WERI-Rb-1 (cell line): Measurements from ENCODE around the gene FEM1B.

Experiments used
- DNase-seq: peaks from one replicate; pipeline ENCODE4 v3.0.0-alpha.2; 2020
- H3K27ac ChIP-seq: fragments of 250-450 bp; sonication (Bioruptor Pico); 2 replicates; pipeline ENCODE4 v1.5.1; 2020; ENCODE audit warnings: mild to moderate bottlenecking, moderate library complexity
- H3K27me3 ChIP-seq: fragments of 250-450 bp; sonication (Bioruptor Pico); 2 replicates; pipeline ENCODE4 v1.5.1; 2021; ENCODE audit warnings: mild to moderate bottlenecking, low read depth, moderate library complexity; ENCODE audit not compliant: insufficient read depth, severe bottlenecking
- H3K36me3 ChIP-seq: fragments of 250-450 bp; sonication (Bioruptor Pico); 2 replicates; pipeline ENCODE4 v1.5.1; 2020; ENCODE audit warnings: mild to moderate bottlenecking, moderate library complexity
- H3K4me3 ChIP-seq: 2 replicates; pipeline ENCODE4 v1.5.1; 2011; ENCODE audit warnings: low read depth, mild to moderate bottlenecking, control low read depth, low read length
- H3K9me3 ChIP-seq: fragments of 250-450 bp; sonication (Bioruptor Pico); 2 replicates; pipeline ENCODE4 v1.5.1; 2021; ENCODE audit warnings: mild to moderate bottlenecking, moderate library complexity; ENCODE audit not compliant: severe bottlenecking
- CTCF ChIP-seq: IDR thresholded peaks from 2 replicates; pipeline ENCODE4 v1.5.1; 2011; ENCODE audit warnings: low read depth, mild to moderate bottlenecking, control low read depth, inconsistent platforms, low read length

The FEM1B gene

GRCh38 chr15:68319997-68320396 lies 42.5 kb downstream of the FEM1B start:
- no peak for TF ChIP-seq CTCF
- DNase-seq: no peak
- Histone ChIP-seq H3K27me3 (no peaks in the 10 kb centered on the region), H3K27ac (no peak overlapping the region), H3K36me3 (no peaks in the 10 kb centered on the region), H3K9me3 (no peaks in the 10 kb centered on the region), H3K4me3 (no peak overlapping the region)

- H3K4me3 ChIP-seq: no peak overlapping the region
- no peaks in the 10 kb centered on the region for H3K9me3 ChIP-seq
- no peak for TF ChIP-seq CTCF
These were observed 43.7 kb downstream of the FEM1B start for GRCh38 chr15:68321229-68321628.

GRCh38 chr15:68322796-68323195 lies 45.3 kb downstream of the FEM1B start:
- Histone ChIP-seq H3K4me3 (no peak overlapping the region), H3K27ac (no peak overlapping the region)
- no peak for DNase-seq

More at GRCh38 chr15:68321229-68321628, 43.7 kb downstream of the FEM1B start:
- H3K27ac ChIP-seq: no peak overlapping the region
- H3K36me3 ChIP-seq: no peaks in the 10 kb centered on the region
- H3K27me3 ChIP-seq: no peaks in the 10 kb centered on the region
- no peak for DNase-seq

GRCh38 chr15:68325726-68326125 lies 48.2 kb downstream of the FEM1B start:
- H3K27me3 ChIP-seq: no peaks in the 10 kb centered on the region
- H3K27ac ChIP-seq: no peak overlapping the region
- H3K36me3 ChIP-seq: no peaks in the 10 kb centered on the region
- H3K9me3 ChIP-seq: no peaks in the 10 kb centered on the region
- no peak for TF ChIP-seq CTCF
- no peak overlapping the region for H3K4me3 ChIP-seq
- DNase-seq: no peak

More at GRCh38 chr15:68322796-68323195, 45.3 kb downstream of the FEM1B start:
- no peak for TF ChIP-seq CTCF
- no peaks in the 10 kb centered on the region for H3K27me3 ChIP-seq
- H3K9me3 ChIP-seq: no peaks in the 10 kb centered on the region
- H3K36me3 ChIP-seq: no peaks in the 10 kb centered on the region

- DNase-seq: no peak
- H3K9me3 ChIP-seq: no peaks in the 10 kb centered on the region
- no peaks in the 10 kb centered on the region for H3K36me3 ChIP-seq
- H3K27me3 ChIP-seq: no peaks in the 10 kb centered on the region
- no peak overlapping the region for H3K27ac ChIP-seq
- no peak overlapping the region for H3K4me3 ChIP-seq
- TF ChIP-seq CTCF: no peak
These were observed 49.3 kb downstream of the FEM1B start for GRCh38 chr15:68326711-68327354.

GRCh38 chr15:68328443-68328842 lies 50.9 kb downstream of the FEM1B start:
- no peak for DNase-seq
- Histone ChIP-seq H3K9me3 (no peaks in the 10 kb centered on the region), H3K36me3 (no peaks in the 10 kb centered on the region), H3K27ac (no peak overlapping the region), H3K27me3 (no peaks in the 10 kb centered on the region), H3K4me3 (no peak overlapping the region)
- no peak for TF ChIP-seq CTCF
